GM19395 (cell line): ENCODE measurements around the gene SCUBE1.

Experiments
- ATAC-seq: cut with Tn5 transposase; IDR thresholded peaks from one replicate; pipeline ENCODE4 v1.9.1; 2021; ENCODE audit warnings: mild to moderate bottlenecking, moderate library complexity; ENCODE audit not compliant: unreplicated experiment

The SCUBE1 gene

DNA sequence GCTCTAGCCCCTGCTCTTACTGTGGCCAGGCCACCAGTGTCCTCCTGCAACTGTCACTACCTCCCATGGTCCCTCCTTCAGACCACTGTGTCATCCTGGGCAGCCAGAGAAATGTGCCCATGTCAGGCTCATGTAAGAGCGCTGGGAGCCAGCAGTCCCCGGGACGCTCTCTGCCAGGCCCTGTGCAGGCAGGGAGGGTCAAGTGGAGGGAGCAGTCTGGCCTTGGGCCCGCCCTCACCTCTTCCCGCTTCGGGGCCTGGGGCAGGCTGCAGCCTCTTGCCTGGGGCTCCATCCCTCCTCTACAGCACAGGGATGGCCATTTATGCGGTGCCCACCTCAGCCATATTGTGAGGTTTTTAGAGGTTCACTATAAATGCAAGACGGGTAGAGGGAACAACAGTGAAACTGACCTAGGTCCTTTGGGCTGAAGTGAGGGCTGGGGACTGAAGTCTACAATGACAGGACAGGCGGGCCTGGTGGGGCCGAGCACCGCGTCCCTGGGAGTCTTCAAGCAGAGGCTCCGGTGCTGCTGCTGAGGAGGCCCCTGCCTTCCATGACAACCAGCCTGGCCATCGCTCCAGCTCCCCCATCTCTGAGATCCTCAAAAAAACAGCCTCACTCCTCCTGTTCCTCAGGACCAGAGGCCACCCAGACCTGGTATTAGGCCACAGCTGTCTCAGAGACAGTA, 101.3 kb downstream of the SCUBE1 start:
- no peak for ATAC-seq

DNA sequence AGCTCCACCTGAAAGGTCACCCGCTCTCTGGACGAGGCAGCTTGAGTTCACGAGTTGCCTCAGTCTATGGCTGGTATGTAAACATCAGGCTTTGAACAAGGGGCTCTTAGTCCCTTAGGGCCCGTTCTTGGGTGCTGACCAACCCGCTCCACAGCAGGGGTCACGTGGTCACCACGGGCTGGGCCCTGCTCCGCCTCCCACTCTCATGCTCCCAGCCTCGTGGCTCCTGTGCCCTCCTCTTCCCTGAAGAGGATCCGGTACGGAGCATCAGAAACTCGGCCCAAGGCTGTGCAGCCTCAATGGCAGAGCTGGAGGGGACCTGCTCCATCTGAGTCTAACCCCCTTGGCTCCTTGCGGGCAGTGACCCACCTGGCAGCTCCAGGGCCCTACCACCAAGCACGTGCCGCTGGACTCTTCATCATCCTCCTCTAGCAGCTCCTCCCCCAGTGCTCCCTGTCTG, 102.0 kb downstream of the SCUBE1 start:
- ATAC-seq: no peak

DNA sequence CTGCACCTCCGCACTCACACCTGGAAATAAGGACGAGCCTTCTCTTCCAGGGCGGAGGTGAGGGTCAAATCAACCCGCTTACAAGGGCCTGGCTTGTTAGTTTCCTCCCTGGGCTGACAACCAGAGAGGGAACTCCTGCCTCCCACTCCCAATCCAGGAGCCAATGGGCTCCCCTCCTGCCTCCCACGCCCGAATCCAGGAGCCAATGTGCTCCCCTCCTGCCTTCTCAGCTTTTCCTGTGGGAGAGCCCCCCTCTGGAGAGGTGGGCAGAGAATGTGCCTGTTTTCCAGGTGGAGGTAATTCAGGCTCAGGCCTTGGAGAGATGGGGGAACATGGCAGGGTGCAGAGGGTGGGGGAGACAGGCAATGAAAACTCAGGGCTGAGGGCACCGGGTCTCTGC, 102.6 kb downstream of the SCUBE1 start:
- no peak for ATAC-seq

DNA sequence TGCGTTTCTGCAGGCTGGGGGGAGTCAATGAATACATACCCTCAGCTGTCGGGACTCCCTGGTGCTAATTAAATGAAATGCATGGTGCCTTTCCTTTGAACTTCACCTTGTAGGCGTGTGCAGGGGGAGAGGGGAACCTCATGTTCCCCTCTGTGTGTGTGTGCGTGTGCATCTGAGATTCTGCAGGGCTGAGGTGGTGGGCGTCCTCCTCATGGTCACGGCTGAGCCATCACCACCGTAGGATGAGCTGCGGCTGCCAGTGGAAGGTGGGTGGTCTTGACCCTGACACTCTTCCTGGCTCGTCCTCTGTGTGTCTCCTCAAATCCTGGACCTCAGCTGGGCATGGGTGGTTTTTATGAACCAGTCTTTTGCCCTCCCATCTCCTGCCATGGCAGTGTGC, 103.2 kb downstream of the SCUBE1 start:
- ATAC-seq: no peak

DNA sequence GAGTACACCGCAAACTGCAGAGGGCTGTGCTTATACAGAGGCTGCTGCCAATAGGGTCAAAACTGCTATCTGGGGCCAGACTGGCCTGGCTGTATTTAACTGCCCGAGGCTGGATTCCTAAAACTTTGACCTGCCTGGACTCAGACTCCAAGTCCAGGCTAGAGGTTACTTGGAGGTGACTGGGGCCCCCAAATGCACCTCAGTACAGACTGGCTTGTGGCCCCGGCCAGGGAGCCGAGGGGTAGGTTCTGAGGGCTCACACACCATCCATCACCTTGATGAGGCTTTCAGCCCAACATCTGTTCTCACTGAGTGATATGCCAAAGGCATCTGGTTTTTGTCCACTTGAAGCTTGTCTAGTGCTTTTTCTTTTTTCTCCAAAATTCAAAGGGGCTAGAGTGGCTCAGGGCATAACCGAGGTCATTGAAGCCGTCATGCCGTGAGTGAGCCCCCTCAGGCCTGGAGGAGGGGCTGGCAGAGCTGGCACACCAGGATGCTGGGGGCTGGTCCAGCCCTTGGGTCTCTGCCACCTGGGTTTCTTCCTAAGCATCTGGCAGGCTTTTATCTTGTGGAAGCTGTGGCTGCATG, 103.9 kb downstream of the SCUBE1 start:
- ATAC-seq: no peak

DNA sequence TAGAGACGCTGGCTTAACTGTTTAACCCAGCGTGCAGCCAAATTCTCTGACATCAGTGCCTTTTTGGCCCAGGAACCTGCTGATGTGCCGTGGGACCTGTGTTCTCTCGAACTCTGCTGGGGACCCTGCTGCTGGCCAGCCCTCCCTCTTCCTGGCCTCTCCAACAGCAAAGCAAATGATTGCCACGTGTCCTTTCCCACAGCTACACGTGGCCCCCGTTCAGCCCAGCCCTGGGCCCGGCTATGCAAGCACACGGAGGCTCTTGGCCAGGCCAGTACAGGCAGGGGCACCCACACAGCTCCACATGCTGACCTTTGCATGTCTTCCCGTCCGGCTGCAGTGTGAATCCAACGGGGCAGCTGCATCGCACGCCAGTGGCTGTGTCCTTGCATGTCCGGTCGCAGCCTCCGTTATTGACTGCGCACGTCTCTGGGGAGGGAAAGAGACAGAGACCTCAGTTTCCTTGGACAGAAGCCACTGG, 104.6 kb downstream of the SCUBE1 start:
- ATAC-seq: no peak

DNA sequence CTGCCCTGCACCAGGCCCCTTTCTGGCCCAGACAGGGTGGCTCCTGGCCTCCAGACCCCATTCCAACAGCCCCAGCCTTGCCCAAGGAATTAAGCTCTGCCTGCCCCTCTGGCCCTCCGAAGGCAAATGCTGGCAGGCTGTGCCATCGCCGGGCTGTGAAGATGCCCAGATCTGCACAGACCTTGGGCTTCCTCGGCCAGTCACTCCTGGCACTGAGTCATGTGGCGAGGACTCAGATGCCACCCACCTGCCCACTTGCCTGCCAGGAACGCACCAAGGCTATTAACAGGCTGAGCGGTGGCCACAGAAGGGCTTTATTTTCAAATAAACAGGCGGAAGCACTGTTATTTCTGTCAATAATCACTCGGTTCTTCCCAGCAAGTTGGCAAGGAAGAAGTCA, 105.9 kb downstream of the SCUBE1 start:
- ATAC-seq: no peak

DNA sequence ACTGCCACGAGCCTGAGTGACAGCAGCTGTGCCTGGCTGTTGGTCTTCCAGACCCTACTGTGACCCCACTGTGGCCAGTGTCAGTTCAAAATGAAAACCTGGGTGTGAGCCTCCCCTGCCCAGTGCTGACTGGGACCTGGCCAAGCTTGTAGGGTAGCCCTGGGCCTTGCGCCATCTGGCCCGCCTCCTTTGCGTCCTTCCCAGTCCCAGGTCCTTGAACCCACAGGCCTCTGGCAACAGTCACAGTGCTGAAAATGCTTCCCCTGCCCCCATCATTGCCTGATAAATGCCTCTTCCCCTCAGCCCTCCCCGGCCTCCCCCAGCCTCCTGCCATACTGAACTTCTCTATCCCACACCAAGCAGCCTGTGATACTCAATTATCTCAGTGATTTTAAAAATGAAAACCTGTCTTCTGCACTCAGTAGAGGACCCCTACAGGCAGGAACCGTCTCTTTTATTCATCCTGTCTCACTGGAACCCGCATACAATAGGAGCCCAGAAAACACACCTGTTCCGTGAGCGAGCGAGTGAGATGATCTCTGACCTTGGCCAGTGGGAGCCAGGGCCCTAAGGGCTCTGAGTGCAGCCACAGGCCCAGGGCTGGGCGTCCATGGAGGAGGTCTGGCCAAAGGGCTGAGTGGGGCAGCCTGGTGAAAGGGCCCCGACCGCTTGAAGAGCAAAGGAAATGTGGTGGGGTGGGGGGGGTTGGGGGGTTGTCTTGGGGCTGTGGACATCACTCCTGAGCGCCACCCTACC, 106.6 kb downstream of the SCUBE1 start:
- no peak for ATAC-seq

DNA sequence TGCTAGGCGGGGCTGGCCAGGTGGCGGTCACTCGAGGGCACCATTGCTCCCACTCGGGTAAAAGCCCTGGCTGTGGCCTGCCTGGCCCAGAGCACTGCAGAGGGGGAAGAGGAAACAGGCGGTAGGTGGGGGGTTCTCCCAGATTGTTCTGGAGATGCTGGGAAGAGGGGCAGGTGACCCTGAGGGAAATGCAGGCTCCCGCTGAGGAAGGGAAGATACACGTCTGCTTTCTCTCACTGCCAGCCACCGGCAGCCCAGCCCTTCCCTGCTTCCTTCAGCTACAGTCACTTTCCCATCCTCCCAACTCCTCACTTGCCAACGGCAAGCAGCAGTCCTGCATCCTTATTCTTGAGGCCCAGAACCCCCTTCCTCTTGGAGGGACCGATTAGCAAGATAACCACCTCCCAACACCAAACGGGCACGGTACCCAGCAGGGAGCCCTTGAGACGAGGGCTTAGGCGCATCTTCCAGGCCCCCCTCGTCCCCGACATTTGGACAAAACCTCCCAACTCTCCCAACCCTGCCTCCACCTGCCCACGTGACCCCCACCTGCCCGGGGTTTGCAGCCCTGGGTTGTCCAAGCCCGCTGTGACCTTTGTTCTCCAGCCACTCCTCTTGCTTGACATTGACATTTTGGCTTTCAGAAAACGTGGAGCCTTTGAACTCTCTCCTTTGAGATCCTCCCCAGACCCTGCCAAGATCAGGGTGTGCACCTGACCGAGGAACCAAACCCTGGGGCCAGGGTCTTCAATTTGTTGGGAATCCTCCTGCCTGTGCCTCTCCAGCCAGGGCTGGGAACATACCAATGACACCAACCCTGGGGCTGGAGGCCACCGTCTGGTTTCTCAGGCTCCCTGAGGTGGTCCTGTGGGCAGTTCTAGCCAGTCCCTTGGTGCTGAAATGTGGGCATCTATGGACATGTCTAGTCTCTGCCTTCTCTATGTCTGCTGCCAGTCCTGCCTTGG, 107.4 kb downstream of the SCUBE1 start:
- no peak for ATAC-seq

DNA sequence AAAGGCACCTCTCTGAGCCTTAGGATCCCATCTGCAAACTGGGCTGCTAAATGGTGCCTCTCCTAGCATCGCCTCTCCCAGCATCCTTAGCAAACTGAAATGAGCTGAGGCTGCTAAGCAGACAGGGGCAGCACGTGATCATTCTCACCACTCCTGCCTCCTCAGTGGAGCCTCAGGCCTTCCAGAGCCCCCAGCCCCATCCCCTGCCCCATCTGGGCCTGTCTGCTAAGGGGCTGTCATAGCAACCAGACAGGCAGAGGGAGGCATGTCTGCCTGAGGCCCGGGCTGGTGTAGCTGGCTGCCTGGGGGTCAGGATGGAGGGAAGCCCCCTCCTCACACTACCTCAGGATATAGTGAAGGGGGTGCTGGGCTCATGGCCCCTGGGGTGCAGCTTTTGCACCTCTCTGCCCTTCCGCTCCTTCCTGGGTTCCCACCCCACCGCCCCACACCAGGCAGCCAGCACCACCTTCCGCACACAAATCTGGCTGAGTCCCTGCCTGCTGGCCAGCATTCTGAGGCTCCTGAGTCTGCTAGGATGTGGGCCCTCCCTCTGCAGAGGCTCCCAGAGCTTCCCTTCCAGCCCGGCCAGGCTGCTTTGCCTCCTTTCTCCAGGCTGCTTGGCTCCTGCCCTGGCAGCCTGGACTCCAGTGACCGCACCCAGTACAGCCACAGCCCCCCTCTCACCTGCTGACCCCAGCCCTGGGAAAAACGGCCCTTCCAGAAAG, 108.7 kb downstream of the SCUBE1 start:
- no peak for ATAC-seq

DNA sequence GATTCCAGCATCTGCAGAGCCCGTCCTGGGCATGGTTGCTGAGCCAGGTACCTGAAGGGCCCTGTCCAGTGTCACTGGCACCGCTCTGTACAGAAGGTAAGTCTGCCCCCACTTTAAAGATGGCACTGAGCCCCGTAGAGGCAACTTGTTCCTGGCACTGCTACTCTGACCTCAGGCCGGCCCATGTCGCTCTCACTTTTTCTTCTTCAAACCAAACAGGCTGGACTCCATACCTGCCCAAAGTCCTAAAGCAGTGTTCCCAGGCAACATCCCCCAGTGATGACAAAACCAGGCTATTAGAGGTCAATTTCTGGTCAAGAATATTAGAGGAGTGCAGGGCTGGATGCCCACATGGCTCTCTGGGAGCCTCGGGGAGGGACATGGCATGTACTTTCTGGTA, 109.6 kb downstream of the SCUBE1 start:
- ATAC-seq: no peak

DNA sequence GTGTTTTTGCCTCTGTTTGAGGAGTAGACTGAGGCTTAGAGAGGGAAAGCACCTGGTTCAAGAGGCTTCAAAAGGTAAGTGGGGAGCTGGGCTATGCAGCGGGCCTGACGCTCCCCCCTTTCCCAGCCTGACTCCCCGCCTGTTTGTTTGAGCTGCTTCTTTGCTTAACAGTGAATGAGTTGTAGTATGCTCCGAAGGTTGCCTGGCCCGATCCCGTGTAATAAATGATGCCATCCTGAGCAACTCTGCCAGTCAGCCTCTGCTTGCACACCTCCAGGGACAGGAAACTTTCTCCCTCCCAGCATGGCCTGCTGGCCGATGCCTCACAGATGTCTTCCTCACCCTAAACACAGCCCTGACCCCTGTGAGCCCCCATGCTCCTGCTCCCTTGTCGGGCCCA, 110.7 kb downstream of the SCUBE1 start:
- ATAC-seq: no peak

DNA sequence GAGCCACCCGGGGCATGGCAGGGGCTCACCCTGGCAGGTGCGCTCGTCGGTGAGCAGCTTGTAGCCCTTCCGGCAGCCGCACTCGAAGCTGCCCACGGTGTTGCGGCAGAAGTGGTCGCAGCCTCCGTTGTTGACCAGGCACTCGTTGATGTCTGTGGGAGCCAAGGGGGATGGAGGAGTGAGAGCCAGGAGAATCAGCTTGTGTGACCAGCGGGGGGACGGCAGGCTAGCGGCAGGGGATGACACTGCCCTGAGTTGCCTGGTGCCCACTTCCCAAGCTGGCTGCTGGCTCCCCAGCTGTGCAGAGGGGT, 111.5 kb downstream of the SCUBE1 start:
- no peak for ATAC-seq

DNA sequence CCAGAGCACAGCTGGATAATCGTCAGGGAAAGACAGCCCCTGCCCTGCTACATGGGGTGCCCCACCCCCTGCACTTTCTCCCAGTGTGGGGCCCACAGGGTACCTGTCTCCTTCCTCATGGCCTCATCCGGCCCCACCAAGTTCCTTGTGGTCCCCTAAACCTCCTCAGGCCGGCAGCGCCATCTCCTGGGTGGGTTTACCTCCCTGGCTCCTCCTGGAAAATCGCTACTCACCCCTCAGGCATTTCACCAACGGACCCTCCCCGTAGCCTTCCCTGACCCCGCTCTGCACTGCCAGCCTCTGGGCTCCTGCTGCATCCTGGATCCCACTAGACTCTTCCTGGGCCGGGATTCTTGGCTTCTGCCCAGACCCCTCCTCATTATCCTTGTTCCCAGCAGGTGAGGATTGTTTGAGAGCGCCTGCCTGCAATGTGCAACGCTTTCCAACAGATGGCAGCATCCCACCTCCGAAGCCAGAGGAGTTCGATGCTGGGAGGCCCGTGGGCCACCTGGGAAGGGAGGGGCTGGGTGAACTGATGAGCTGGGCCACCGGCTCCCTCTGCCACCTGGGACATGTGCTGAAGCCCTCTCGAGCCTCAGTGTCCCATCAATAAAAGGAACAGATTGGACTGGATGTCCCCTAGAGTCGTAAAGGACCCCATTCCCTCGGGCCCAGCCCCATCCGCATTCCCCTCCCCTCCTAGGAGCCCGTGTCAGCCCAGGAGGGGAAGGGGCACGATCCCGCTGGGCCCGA, 112.0 kb downstream of the SCUBE1 start:
- ATAC-seq: no peak

DNA sequence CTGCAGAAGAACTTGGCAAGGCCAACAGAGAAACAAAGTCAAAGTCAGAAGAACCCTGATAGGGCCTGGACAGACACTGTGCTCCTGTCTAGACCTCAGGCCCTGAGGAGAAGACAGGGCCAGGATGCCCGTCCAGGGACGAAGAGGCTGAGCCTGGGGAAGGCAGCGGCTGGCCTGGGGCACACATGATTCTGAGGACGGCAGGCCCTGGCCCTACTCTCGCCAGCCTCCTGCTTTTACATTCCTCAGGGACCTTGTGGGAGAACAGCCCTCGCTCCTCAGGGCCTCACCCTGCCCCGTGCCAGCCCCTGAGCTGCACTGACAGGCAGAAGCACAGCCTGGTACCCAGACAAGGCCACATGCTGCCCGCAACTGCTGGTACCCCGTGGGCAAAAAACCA, 112.6 kb downstream of the SCUBE1 start:
- no peak for ATAC-seq

DNA sequence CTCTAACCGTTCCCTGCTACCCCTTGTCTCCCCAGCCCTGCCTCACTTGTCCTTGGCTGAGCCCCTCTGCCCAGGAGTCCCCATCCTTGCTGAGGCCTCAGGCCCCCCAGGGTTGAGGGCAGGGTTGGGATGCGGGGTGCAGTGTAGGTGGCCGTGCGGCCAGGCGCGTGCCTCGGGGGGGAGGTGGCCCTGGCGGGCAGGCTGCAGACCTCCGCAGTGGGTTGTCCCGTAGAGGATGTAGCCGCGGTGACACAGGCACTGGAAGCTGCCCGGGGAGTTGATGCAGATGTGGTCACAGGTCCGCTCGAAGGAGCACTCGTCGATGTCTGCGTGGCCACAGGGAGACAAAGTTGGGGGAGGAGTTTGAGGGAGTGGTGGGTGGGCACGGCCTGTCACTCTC, 114.3 kb downstream of the SCUBE1 start:
- no peak for ATAC-seq

DNA sequence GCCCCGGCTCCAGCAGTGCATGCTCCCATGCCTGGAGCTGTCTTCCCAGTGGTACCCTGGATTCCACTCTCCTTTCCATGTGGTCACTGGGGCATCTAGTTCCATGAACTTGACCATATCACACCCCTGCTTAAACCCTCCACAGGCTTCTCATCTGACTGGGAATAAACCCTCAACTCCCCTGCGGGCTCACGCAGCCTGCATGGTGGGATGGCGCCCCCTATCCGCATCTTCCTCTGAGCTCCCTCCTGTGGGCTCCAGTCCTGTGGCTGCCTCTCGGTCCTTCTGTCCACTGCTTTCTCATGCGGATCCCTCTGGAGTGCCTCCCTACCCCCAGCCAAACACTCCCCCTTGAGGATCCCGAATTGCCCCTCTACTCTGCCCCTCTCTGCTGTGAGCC, 114.8 kb downstream of the SCUBE1 start:
- ATAC-seq: no peak

DNA sequence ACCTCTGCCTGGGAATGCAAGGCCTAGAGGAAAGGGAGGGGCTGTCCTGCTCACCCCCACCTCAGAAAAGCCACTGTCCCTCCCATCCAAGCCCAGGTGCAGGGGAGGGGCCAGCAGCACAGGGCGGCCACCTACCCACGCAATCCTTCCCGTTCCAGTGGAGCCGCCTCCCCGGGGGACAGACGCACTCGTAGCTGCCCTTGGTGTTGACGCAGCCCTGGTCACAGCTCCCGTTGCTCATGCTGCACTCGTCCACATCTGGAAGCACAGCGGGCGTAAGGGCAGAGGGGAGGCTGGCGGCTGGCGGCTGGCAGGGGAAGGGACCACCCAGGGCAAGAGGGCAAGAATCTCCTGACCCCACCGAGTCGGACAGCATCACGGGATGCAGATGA, 115.9 kb downstream of the SCUBE1 start:
- ATAC-seq: no peak

DNA sequence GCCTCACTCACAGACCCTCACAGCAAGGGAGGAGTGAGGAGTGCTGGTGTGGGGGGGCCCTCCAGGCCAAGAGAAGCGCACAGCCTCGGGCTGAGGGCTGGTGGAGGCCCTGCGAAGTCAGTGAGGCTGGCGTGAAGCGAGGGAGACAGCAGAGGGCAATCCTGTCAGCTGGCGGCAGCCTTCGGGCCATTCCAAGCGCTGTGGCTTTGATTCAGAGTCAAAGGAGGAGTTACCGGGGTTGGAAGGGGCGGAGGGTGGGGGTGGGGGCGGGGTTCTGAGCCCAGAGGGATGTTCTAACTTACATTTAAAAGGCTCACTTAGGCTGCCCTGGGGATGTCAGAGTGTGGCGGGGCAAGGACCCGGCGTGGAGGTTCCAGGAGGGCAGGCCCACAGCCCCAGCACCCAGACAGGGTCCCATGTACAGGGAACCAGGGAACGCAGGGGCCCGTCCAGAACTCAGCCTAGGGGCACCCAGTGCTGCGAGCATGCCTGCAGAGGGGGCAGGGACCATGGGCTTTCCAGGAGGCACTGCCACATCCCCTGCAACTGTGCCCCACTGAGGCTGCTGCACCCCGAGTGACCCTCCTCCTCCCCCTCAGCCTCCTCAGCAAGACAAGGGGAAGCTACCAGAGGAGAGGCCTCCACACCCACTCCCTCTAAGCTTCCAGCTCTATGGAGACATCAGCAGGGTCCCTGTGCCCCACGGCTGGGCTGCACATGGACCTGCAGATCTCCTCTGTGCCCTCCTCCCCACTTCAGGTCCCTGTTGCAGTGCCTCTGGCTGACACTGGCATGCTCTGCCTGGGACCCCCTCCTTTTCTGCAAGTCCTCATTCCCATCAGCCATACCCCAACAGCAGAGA, 116.6 kb downstream of the SCUBE1 start:
- ATAC-seq: no peak
